Neuronal stem cell (in vitro differentiated cells): ENCODE results near the gene MBP.

ENCODE experiments used
- DNase-seq: peaks from one replicate; pipeline ENCODE4 v3.0.0-alpha.2; 2013; ENCODE audit warnings: low spot score
- H2AFZ ChIP-seq: one replicate; pipeline ENCODE4 v1.6.1; 2013; ENCODE audit warnings: mild to moderate bottlenecking, low read length, inconsistent platforms
- H2AK5ac ChIP-seq: 2 replicates; pipeline ENCODE4 v1.6.1; 2013; ENCODE audit warnings: low read depth, mild to moderate bottlenecking, inconsistent platforms, low read length, moderate library complexity, mixed read lengths
- H2BK120ac ChIP-seq: 2 replicates; pipeline ENCODE4 v1.6.1; 2013; ENCODE audit warnings: low read depth, mild to moderate bottlenecking, inconsistent platforms, low read length, moderate library complexity, mixed read lengths
- H2BK12ac ChIP-seq: one replicate; pipeline ENCODE4 v1.6.1; 2013; ENCODE audit warnings: low read length, inconsistent platforms
- H2BK15ac ChIP-seq: 2 replicates; pipeline ENCODE4 v1.6.1; 2013; ENCODE audit warnings: mild to moderate bottlenecking, low read length, inconsistent platforms, mixed read lengths
- H2BK5ac ChIP-seq: one replicate; pipeline ENCODE4 v1.6.1; 2013; ENCODE audit warnings: inconsistent platforms, mild to moderate bottlenecking, low read length, moderate library complexity
- H3K14ac ChIP-seq: one replicate; pipeline ENCODE4 v1.6.1; 2013; ENCODE audit warnings: low read length, inconsistent platforms
- H3K18ac ChIP-seq: 2 replicates; pipeline ENCODE4 v1.6.1; 2013; ENCODE audit warnings: low read length, inconsistent platforms
- H3K23ac ChIP-seq: 2 replicates; pipeline ENCODE4 v1.6.1; 2013; ENCODE audit warnings: low read depth, mild to moderate bottlenecking, mixed read lengths, low read length, inconsistent platforms; ENCODE audit not compliant: poor library complexity
- H3K27ac ChIP-seq: replicated peaks from 3 replicates; pipeline ENCODE4 v1.5.1; 2013; ENCODE audit warnings: low read length, inconsistent platforms
- H3K27me3 ChIP-seq, 3 experiments: 2 replicates each; pipeline ENCODE4 v1.6.1; 2013; ENCODE audit warnings: low read length in 3 of 3, mild to moderate bottlenecking in 2 of 3, inconsistent platforms in 1 of 3, low read depth in 1 of 3, mixed read lengths in 1 of 3, moderate library complexity in 1 of 3; ENCODE audit not compliant: control insufficient read depth in 3 of 3, insufficient read depth in 3 of 3
- H3K36me3 ChIP-seq, 2 donors: replicated peaks in 1 of 2; 2 replicates each; pipeline ENCODE4 v1.6.1; 2013; ENCODE audit warnings: low read length in 2 of 2; ENCODE audit not compliant: control insufficient read depth in 2 of 2, insufficient read depth in 2 of 2
- H3K4ac ChIP-seq: 2 replicates; pipeline ENCODE4 v1.6.1; 2013; ENCODE audit warnings: inconsistent platforms, mild to moderate bottlenecking, low read length, moderate library complexity
- H3K4me1 ChIP-seq, 2 donors: 1 replicate in 1 of 2; 2 replicates in 1 of 2; pipeline ENCODE4 v1.6.1; 2013; ENCODE audit warnings: low read length in 2 of 2, low read depth in 1 of 2; ENCODE audit not compliant: control insufficient read depth in 2 of 2, insufficient read depth in 1 of 2
- H3K4me2 ChIP-seq: one replicate; pipeline ENCODE4 v1.6.1; 2013; ENCODE audit warnings: mild to moderate bottlenecking, low read length, inconsistent platforms; ENCODE audit not compliant: insufficient read depth, poor library complexity, severe bottlenecking
- H3K4me3 ChIP-seq, 2 donors: 2 replicates each; pipeline ENCODE4 v1.5.1; 2013; ENCODE audit warnings: low read length in 2 of 2, mild to moderate bottlenecking in 2 of 2, inconsistent platforms in 1 of 2, moderate library complexity in 1 of 2
- H3K79me1 ChIP-seq: one replicate; pipeline ENCODE4 v1.6.1; 2013; ENCODE audit warnings: low read depth, mild to moderate bottlenecking, inconsistent platforms, low read length, moderate library complexity
- H3K9ac ChIP-seq: one replicate; pipeline ENCODE4 v1.6.1; 2013; ENCODE audit warnings: mild to moderate bottlenecking, low read depth, low read length, inconsistent platforms; ENCODE audit not compliant: poor library complexity
- H3K9me3 ChIP-seq, 2 donors: replicated peaks in 1 of 2; 2 replicates each; pipeline versions ENCODE3 to v1.6.1; 2013; ENCODE audit warnings: low read length in 2 of 2, mild to moderate bottlenecking in 2 of 2, inconsistent platforms in 1 of 2, low read depth in 1 of 2, mixed read lengths in 1 of 2, moderate library complexity in 1 of 2; ENCODE audit not compliant: control insufficient read depth in 2 of 2, insufficient read depth in 1 of 2
- H4K8ac ChIP-seq: one replicate; pipeline ENCODE4 v1.6.1; 2013; ENCODE audit warnings: low read depth, mild to moderate bottlenecking, inconsistent platforms, low read length, moderate library complexity
- H4K91ac ChIP-seq: one replicate; pipeline ENCODE4 v1.6.1; 2013; ENCODE audit warnings: low read length, low read depth, mild to moderate bottlenecking, inconsistent platforms; ENCODE audit not compliant: poor library complexity
- WGBS, 2 donors: extraction: QIAGEN DNeasy Blood & Tissue Kit; methylation state at CpG; one replicate each; pipeline ENCODE4 v1.1.7; 2013; ENCODE audit warnings: missing lambda C conversion rate in 2 of 2, mixed read lengths in 1 of 2; ENCODE audit not compliant: insufficient read length in 2 of 2, insufficient replicate concordance in 1 of 2; ENCODE audit errors: extremely low coverage in 2 of 2; 5-methylcytosine and 5-hydroxymethylcytosine counted together

The MBP gene

DNA sequence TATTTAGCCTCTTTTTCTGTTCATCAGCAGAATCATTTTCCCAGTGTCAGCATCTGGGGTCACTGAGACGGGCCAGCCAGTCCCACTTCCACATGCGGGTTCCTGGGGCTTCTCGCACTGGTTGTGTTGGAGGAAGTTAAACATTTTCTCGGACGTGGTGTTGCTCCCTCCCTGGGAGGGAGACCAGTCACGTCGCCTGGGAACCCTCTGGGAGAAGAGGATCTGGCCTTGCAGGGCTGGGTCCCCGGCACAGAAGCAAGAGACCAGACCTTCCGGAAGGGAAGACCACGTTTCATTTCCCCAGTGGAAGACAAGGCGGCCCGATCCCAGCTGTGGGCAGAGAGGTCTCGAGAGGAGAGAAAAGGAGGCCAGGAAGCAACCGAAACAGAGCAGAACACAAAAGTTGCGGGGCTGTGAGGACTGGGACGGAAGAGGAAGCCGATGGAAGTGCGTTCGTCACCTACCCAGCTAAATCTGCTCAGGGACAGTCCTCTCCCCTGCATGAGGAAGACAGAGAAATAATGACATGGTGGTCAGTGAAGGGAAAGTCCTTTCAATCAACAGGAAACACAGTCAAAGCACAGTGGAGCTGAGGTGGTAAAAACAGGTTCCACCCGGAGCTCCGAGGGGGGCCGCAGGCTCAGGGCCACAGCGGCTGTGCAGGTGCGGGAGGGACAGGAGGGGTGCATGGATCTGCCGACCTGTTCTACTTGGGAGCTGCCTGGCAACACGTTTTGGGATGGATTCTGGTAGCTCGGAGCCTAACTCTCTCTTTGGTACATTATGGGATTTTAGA, 144.4 kb downstream of the MBP start:
- no peak overlapping the region for H2BK5ac ChIP-seq
- H2BK12ac ChIP-seq: no peak overlapping the region
- H3K18ac ChIP-seq: peak overlapping the region; percentile 63
- no peak overlapping the region for H3K4me3 ChIP-seq
- H3K4ac ChIP-seq: no peak overlapping the region
- H4K91ac ChIP-seq: no peak overlapping the region
- H2BK120ac ChIP-seq: no peak overlapping the region
- no peak for DNase-seq
- H3K4me2 ChIP-seq: no peak overlapping the region
- no peaks in the 10 kb centered on the region for H3K79me1 ChIP-seq
- H3K14ac ChIP-seq: no peak overlapping the region
- H3K9me3 ChIP-seq: no peaks in the 10 kb centered on the region
- peak overlapping the region; percentile 63 for H2AFZ ChIP-seq
- no CpG with 5 or more reads among the region's 27 CpGs for WGBS, 2 donors
- no peak overlapping the region for H3K23ac ChIP-seq
- no peaks in the 10 kb centered on the region for H3K27me3 ChIP-seq
- H2BK15ac ChIP-seq: no peak overlapping the region
- no peak overlapping the region for H3K27ac ChIP-seq
- no peak overlapping the region for H2AK5ac ChIP-seq
- no peaks in the 10 kb centered on the region for H3K36me3 ChIP-seq
- no peak overlapping the region for H3K9ac ChIP-seq
- peaks cover 3 to 8% of the 10 kb centered on the region in 2 donors for H3K4me1 ChIP-seq
- H4K8ac ChIP-seq: no peak overlapping the region

DNA sequence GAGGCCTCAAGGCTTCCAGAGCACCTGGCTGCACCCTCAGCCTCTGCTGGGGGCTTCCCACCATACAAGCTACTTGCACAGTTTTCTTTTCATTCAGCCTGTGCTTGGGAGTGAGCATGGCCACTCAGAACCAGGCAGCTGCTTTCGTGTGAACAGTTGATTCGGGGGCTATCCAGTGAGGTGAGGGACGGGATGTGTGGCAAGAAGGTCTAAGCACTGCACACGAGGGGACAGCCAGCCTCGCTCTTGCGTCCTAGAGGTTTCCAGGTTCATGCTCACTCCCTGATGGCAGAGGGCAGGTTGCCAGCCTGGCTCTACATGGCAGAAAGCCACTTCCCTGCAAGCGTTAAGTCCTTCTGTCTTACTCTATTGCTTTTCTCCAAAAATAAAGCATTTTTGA, 146.2 kb downstream of the MBP start:
- no peak overlapping the region for H2BK120ac ChIP-seq

DNA sequence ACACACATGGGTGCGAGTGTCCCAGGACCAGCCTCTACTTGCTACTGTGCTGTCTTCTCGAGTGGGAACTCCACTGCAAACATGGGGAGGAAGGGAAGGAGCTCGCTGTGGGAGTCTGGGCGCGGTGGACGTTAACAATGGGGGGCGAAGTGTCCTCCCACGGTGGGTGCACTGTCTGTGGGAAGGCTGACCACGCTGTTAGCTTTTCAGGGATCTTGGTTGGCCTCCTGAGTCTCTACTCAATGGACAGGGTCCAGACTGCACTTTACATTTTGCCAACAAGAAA, 146.7 kb downstream of the MBP start:
- H3K23ac ChIP-seq: peak overlapping the region; percentile 52
- no peaks in the 10 kb centered on the region for H3K27me3 ChIP-seq
- H3K4me1 ChIP-seq: peaks cover 3 to 5% of the 10 kb centered on the region in 2 donors
- no peak overlapping the region for H3K4ac ChIP-seq
- no peaks in the 10 kb centered on the region for H3K36me3 ChIP-seq
- no peak overlapping the region for H2BK120ac ChIP-seq
- peak overlapping the region; percentile 28 for H3K14ac ChIP-seq
- no peak overlapping the region for H2BK12ac ChIP-seq
- H2AFZ ChIP-seq: no peak overlapping the region
- no peak for DNase-seq
- no peak overlapping the region for H2BK5ac ChIP-seq
- no peak overlapping the region for H3K9ac ChIP-seq
- no peaks in the 10 kb centered on the region for H3K79me1 ChIP-seq
- peak overlapping the region; percentile 43 for H2BK15ac ChIP-seq
- H4K91ac ChIP-seq: peak overlapping the region; percentile 31
- peak overlapping the region; percentile 66 for H3K18ac ChIP-seq
- H3K27ac ChIP-seq: no peak overlapping the region
- no CpG with 5 or more reads among the region's 9 CpGs for WGBS, 2 donors
- no peaks in the 10 kb centered on the region for H3K9me3 ChIP-seq
- H3K4me3 ChIP-seq: no peak overlapping the region
- peak overlapping the region; percentile 70 for H2AK5ac ChIP-seq
- no peak overlapping the region for H4K8ac ChIP-seq
- H3K4me2 ChIP-seq: no peak overlapping the region

More for the DNA sequence above, 146.2 kb downstream of the MBP start:
- peaks cover 3 to 5% of the 10 kb centered on the region in 2 donors for H3K4me1 ChIP-seq
- no peak overlapping the region for H3K4me3 ChIP-seq
- H3K36me3 ChIP-seq: no peaks in the 10 kb centered on the region
- H2BK12ac ChIP-seq: no peak overlapping the region
- peak overlapping the region; percentile 70 for H2AK5ac ChIP-seq
- no peaks in the 10 kb centered on the region for H3K9me3 ChIP-seq
- no peak overlapping the region for H3K14ac ChIP-seq
- H2AFZ ChIP-seq: peak overlapping the region; percentile 75
- no peak overlapping the region for H3K23ac ChIP-seq
- no peaks in the 10 kb centered on the region for H3K79me1 ChIP-seq
- no peak overlapping the region for H2BK15ac ChIP-seq
- peak overlapping the region; percentile 86 for H3K18ac ChIP-seq
- no peak overlapping the region for H3K27ac ChIP-seq
- no peak overlapping the region for H4K8ac ChIP-seq
- no peak for DNase-seq
- H3K4ac ChIP-seq: no peak overlapping the region
- peak overlapping the region; percentile 24 for H3K9ac ChIP-seq
- H4K91ac ChIP-seq: no peak overlapping the region
- no peak overlapping the region for H2BK5ac ChIP-seq
- H3K4me2 ChIP-seq: no peak overlapping the region
- H3K27me3 ChIP-seq: no peaks in the 10 kb centered on the region
- WGBS, 2 donors: no CpG with 5 or more reads among the region's 7 CpGs

DNA sequence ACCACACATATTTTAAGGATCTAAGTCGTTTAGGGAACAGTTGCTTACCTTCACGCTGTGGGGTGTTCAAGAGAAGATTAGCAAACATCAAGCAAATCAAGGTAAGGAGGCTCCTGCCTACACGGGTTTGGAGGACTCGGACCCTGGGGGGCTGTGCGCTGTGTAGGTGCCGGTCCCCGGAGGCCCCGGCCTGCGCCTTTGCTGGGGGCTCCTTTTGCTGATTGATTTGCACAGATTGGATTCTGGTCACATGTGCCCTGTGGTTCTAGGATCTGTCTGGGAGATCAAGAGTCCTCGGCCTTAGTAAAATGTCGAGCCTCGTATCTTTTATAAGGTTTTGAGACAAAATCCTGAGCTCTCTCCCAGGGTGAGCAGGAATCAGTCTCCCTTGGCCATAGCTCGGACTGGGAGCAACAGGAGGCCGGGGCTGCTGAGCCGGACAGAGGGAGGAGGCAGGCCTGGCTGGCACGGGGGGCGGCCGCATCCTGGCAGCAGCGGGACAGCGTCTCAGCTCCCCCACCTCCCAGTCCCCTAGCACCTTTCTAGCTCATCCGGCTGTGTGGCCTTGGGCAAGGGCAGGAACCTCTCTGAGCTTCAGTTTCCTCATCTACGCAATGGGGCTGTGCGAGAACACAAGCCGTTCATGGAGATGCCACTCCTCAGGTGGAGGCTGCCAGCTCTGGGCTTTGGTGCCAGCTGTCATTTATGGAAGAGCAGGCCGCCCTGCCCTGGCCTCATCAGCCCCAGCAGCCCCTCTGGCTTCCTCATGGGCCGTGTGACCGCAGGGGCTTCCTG, 147.2 kb downstream of the MBP start:
- WGBS, 2 donors: no CpG with 5 or more reads among the region's 27 CpGs
- peak overlapping the region; percentile 66 for H3K18ac ChIP-seq
- H2BK5ac ChIP-seq: no peak overlapping the region
- peak overlapping the region; percentile 31 for H4K91ac ChIP-seq
- peak overlapping the region; percentile 70 for H2AK5ac ChIP-seq
- H4K8ac ChIP-seq: no peak overlapping the region
- H3K27ac ChIP-seq: no peak overlapping the region
- no peaks in the 10 kb centered on the region for H3K27me3 ChIP-seq
- H3K36me3 ChIP-seq: no peaks in the 10 kb centered on the region
- peaks cover 3 to 6% of the 10 kb centered on the region in 2 donors for H3K4me1 ChIP-seq
- peak overlapping the region; percentile 28 for H3K14ac ChIP-seq
- no peak for DNase-seq
- no peak overlapping the region for H3K4me2 ChIP-seq
- no peak overlapping the region for H2AFZ ChIP-seq
- H3K9ac ChIP-seq: no peak overlapping the region
- H3K4me3 ChIP-seq: no peak overlapping the region
- H2BK120ac ChIP-seq: no peak overlapping the region
- H3K4ac ChIP-seq: no peak overlapping the region
- H3K79me1 ChIP-seq: no peaks in the 10 kb centered on the region
- H2BK12ac ChIP-seq: peak overlapping the region; percentile 82
- peak overlapping the region; percentile 43 for H2BK15ac ChIP-seq
- no peaks in the 10 kb centered on the region for H3K9me3 ChIP-seq
- H3K23ac ChIP-seq: peak overlapping the region; percentile 52
